ENCODE measurements around the gene CXorf58.

The CXorf58 gene

DNA sequence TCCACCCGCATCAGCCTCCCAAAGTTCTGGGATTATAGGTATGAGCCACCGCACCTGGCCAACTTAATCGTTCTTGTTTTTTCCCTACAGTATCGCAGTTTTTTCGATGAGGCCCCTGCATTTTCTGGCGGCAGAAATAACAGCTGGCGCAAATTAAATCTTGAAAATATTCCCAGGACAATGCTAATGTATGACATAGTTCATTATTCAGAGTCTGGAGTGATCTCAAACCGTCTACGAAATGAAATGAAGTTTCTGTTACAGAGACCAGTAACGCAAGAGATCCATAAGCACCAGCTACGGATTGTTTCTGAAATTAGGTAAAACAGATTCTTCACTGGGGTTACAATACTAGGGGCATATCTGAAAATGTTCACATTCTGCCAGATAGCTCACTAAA, 27.3 kb downstream of the CXorf58 start:
- Histone ChIP-seq H2BK120ac (ENCODE audit: low read depth, low read length) (no peak overlapping the region), H3K27ac (ENCODE audit: low read length, poor library complexity, severe bottlenecking) (no peak overlapping the region), H3K14ac (ENCODE audit: low read length in 2 of 2) (no peak overlapping the region), H3K4me3 (ENCODE audit: insufficient read depth in 1 of 2, low read depth in 1 of 2, low read length in 2 of 2) (peak overlapping the region in 1 of 2 experiments; percentile 58), H2BK15ac (ENCODE audit: low read depth, poor library complexity, severe bottlenecking) (no peak overlapping the region), H3K23ac (ENCODE audit: low read length in 2 of 2) (no peak overlapping the region), H2AK5ac (ENCODE audit: low read length, severe bottlenecking) (no peak overlapping the region), H2AFZ (ENCODE audit: low read depth, low read length) (no peak overlapping the region), H4K91ac (ENCODE audit: low read length) (no peak overlapping the region), H3K4ac (ENCODE audit: low read depth in 1 of 2, low read length in 2 of 2) (no peak overlapping the region), H3K79me1 (replicated peaks; ENCODE audit: low read length, poor library complexity, severe bottlenecking) (no peaks in the 10 kb centered on the region), H4K8ac (ENCODE audit: low read length) (no peak overlapping the region), H3K4me2 (ENCODE audit: low read length, poor library complexity, severe bottlenecking) (no peak overlapping the region), H3K9ac (ENCODE audit: low read length) (peak overlapping the region; percentile 66), H3K36me3 (ENCODE audit: control insufficient read depth in 1 of 2, insufficient read depth in 2 of 2, low read depth in 1 of 2, low read length in 2 of 2) (no peaks in the 10 kb centered on the region), H2BK5ac (ENCODE audit: low read depth, low read length, poor library complexity, severe bottlenecking) (no peak overlapping the region), H3K4me1 (ENCODE audit: control insufficient read depth, insufficient read depth, low read depth, low read length) (no peaks in the 10 kb centered on the region), H3K27me3 (ENCODE audit: control insufficient read depth in 1 of 2, insufficient read depth in 1 of 2, low read length in 2 of 2) (peaks cover 0 to 6% of the 10 kb centered on the region in 2 experiments), H2BK12ac (ENCODE audit: low read length in 2 of 2) (no peak overlapping the region), H3K9me3 (ENCODE audit: control insufficient read depth, low read length) (no peaks in the 10 kb centered on the region), H3K18ac (ENCODE audit: low read depth in 1 of 2, low read length in 2 of 2) (no peak overlapping the region)
- no peak for DNase-seq
- 100% methylated on average over 9 of the region's 11 CpGs for WGBS

DNA sequence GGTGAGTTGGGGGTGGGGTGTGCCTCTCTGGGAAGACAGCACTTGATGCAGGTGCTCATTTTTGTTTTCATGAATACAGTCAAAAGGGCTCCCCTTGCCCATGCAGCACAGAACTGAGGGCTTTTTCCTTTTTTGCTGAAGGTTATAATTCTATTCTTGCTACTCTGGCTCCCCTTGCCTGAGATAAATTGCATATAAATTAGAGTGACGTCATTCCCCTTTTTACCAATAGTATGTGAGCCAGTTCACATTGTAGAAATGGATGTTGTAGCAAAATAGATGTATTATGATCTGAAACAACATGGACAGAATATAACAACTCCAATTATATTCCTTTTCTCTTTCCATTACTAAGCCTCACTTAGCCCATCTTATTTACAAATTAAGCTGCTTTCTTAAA, 28.4 kb downstream of the CXorf58 start:
- Histone ChIP-seq H3K4me2 (ENCODE audit: low read length, poor library complexity, severe bottlenecking) (no peak overlapping the region), H3K9ac (ENCODE audit: low read length) (no peak overlapping the region), H3K4me1 (ENCODE audit: control insufficient read depth, insufficient read depth, low read depth, low read length) (no peaks in the 10 kb centered on the region), H3K4me3 (ENCODE audit: insufficient read depth in 1 of 2, low read depth in 1 of 2, low read length in 2 of 2) (no peak overlapping the region), H3K9me3 (ENCODE audit: control insufficient read depth, low read length) (no peaks in the 10 kb centered on the region), H3K27ac (ENCODE audit: low read length, poor library complexity, severe bottlenecking) (no peak overlapping the region), H3K79me1 (replicated peaks; ENCODE audit: low read length, poor library complexity, severe bottlenecking) (no peaks in the 10 kb centered on the region), H3K36me3 (ENCODE audit: control insufficient read depth in 1 of 2, insufficient read depth in 2 of 2, low read depth in 1 of 2, low read length in 2 of 2) (no peaks in the 10 kb centered on the region), H3K14ac (ENCODE audit: low read length in 2 of 2) (no peak overlapping the region), H2BK5ac (ENCODE audit: low read depth, low read length, poor library complexity, severe bottlenecking) (no peak overlapping the region), H2AFZ (ENCODE audit: low read depth, low read length) (no peak overlapping the region), H2BK15ac (ENCODE audit: low read depth, poor library complexity, severe bottlenecking) (no peak overlapping the region), H3K4ac (ENCODE audit: low read depth in 1 of 2, low read length in 2 of 2) (no peak overlapping the region), H2BK12ac (ENCODE audit: low read length in 2 of 2) (no peak overlapping the region), H2BK120ac (ENCODE audit: low read depth, low read length) (no peak overlapping the region), H3K23ac (ENCODE audit: low read length in 2 of 2) (no peak overlapping the region), H4K91ac (ENCODE audit: low read length) (no peak overlapping the region), H3K18ac (ENCODE audit: low read depth in 1 of 2, low read length in 2 of 2) (no peak overlapping the region), H2AK5ac (ENCODE audit: low read length, severe bottlenecking) (no peak overlapping the region), H4K8ac (ENCODE audit: low read length) (no peak overlapping the region), H3K27me3 (ENCODE audit: control insufficient read depth in 1 of 2, insufficient read depth in 1 of 2, low read length in 2 of 2) (peaks cover 0 to 6% of the 10 kb centered on the region in 2 experiments)
- no peak for DNase-seq
- no CpG with 5 or more reads among the region's 1 CpG for WGBS

DNA sequence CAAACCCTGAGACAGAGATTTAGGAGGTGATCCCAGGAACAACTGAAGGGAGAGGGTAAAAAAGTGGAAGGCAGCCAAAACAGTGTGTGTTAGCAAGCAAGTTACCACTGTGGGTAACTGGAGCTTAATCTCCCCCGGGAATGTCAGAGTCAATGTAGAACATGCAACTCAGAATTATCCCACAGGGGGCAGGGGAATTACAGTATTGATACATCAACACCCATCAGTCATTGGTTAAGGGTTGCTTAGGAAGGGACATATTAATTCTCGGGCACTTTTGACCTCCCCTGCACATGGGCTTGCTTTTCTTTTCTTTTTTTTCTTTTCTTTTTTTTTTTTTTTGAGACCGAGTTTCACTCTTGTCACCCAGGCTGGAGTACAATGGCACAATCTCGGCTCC, 29.3 kb downstream of the CXorf58 start:
- no peak overlapping the region for H2AK5ac ChIP-seq (ENCODE audit: low read length, severe bottlenecking)
- no peak overlapping the region for H3K4me2 ChIP-seq (ENCODE audit: low read length, poor library complexity, severe bottlenecking)
- no peak overlapping the region for H2BK12ac ChIP-seq (ENCODE audit: low read length in 2 of 2)
- peaks cover 0 to 6% of the 10 kb centered on the region in 2 experiments for H3K27me3 ChIP-seq (ENCODE audit: control insufficient read depth in 1 of 2, insufficient read depth in 1 of 2, low read length in 2 of 2)
- no peak overlapping the region for H4K8ac ChIP-seq (ENCODE audit: low read length)
- no peak overlapping the region for H3K27ac ChIP-seq (ENCODE audit: low read length, poor library complexity, severe bottlenecking)
- no peaks in the 10 kb centered on the region for H3K9me3 ChIP-seq (ENCODE audit: control insufficient read depth, low read length)
- H3K4me3 ChIP-seq (ENCODE audit: insufficient read depth in 1 of 2, low read depth in 1 of 2, low read length in 2 of 2), result no peak overlapping the region
- H3K23ac ChIP-seq (ENCODE audit: low read length in 2 of 2), result no peak overlapping the region
- no peak overlapping the region for H2BK120ac ChIP-seq (ENCODE audit: low read depth, low read length)
- H2BK5ac ChIP-seq (ENCODE audit: low read depth, low read length, poor library complexity, severe bottlenecking), result no peak overlapping the region
- H2BK15ac ChIP-seq (ENCODE audit: low read depth, poor library complexity, severe bottlenecking), result no peak overlapping the region
- H3K9ac ChIP-seq (ENCODE audit: low read length), result no peak overlapping the region
- peak; percentile 4 for DNase-seq
- H3K4ac ChIP-seq (ENCODE audit: low read depth in 1 of 2, low read length in 2 of 2), result no peak overlapping the region
- no peaks in the 10 kb centered on the region for H3K36me3 ChIP-seq (ENCODE audit: control insufficient read depth in 1 of 2, insufficient read depth in 2 of 2, low read depth in 1 of 2, low read length in 2 of 2)
- WGBS, result 87% methylated on average over 3 of the region's 4 CpGs
- H4K91ac ChIP-seq (ENCODE audit: low read length), result no peak overlapping the region
- no peaks in the 10 kb centered on the region for H3K4me1 ChIP-seq (ENCODE audit: control insufficient read depth, insufficient read depth, low read depth, low read length)
- no peak overlapping the region for H2AFZ ChIP-seq (ENCODE audit: low read depth, low read length)
- no peaks in the 10 kb centered on the region for H3K79me1 ChIP-seq (replicated peaks; ENCODE audit: low read length, poor library complexity, severe bottlenecking)
- H3K18ac ChIP-seq (ENCODE audit: low read depth in 1 of 2, low read length in 2 of 2), result no peak overlapping the region
- no peak overlapping the region for H3K14ac ChIP-seq (ENCODE audit: low read length in 2 of 2)

DNA sequence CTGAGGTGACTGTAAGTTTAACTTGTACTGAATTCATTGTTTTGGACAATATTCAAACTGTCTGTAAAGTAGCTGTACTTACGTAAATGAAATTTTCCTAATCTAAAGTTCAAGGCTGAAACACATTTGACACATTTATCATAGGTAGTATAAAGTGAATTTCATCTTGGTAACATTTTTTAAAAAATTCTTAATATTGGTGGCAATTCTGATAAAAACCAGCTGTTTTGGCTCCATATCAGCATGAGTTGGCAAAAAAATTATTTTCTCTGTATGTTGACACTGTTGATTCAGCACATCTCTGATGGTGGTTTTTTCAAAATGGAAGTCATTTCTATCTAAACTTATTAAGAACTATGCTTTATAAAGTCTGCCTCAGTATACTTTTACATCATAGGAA, 30.9 kb downstream of the CXorf58 start:
- Histone ChIP-seq H3K27me3 (ENCODE audit: control insufficient read depth in 1 of 2, insufficient read depth in 1 of 2, low read length in 2 of 2) (peaks cover 0 to 6% of the 10 kb centered on the region in 2 experiments), H3K9ac (ENCODE audit: low read length) (peak overlapping the region; percentile 75), H2BK5ac (ENCODE audit: low read depth, low read length, poor library complexity, severe bottlenecking) (no peak overlapping the region), H3K14ac (ENCODE audit: low read length in 2 of 2) (no peak overlapping the region), H2AFZ (ENCODE audit: low read depth, low read length) (no peak overlapping the region), H3K27ac (ENCODE audit: low read length, poor library complexity, severe bottlenecking) (no peak overlapping the region), H4K91ac (ENCODE audit: low read length) (no peak overlapping the region), H2BK120ac (ENCODE audit: low read depth, low read length) (no peak overlapping the region), H2AK5ac (ENCODE audit: low read length, severe bottlenecking) (no peak overlapping the region), H2BK12ac (ENCODE audit: low read length in 2 of 2) (no peak overlapping the region), H3K9me3 (ENCODE audit: control insufficient read depth, low read length) (no peaks in the 10 kb centered on the region), H4K8ac (ENCODE audit: low read length) (no peak overlapping the region), H3K23ac (ENCODE audit: low read length in 2 of 2) (no peak overlapping the region), H3K4ac (ENCODE audit: low read depth in 1 of 2, low read length in 2 of 2) (no peak overlapping the region), H3K79me1 (replicated peaks; ENCODE audit: low read length, poor library complexity, severe bottlenecking) (no peaks in the 10 kb centered on the region), H3K18ac (ENCODE audit: low read depth in 1 of 2, low read length in 2 of 2) (no peak overlapping the region), H3K4me2 (ENCODE audit: low read length, poor library complexity, severe bottlenecking) (no peak overlapping the region), H3K4me1 (ENCODE audit: control insufficient read depth, insufficient read depth, low read depth, low read length) (no peaks in the 10 kb centered on the region), H2BK15ac (ENCODE audit: low read depth, poor library complexity, severe bottlenecking) (no peak overlapping the region), H3K36me3 (ENCODE audit: control insufficient read depth in 1 of 2, insufficient read depth in 2 of 2, low read depth in 1 of 2, low read length in 2 of 2) (no peaks in the 10 kb centered on the region), H3K4me3 (ENCODE audit: insufficient read depth in 1 of 2, low read depth in 1 of 2, low read length in 2 of 2) (no peak overlapping the region)
- no peak for DNase-seq
- WGBS, result no CpG with 5 or more reads among the region's 1 CpG
